GM12875 (cell line): ENCODE results near the gene SLC25A26.

ENCODE experiments used
- H3K4me3 ChIP-seq: one replicate; pipeline ENCODE4 v1.5.1; 2011; ENCODE audit warnings: low read depth, low read length, control low read depth
- CTCF ChIP-seq: IDR thresholded peaks from 2 replicates; pipeline ENCODE4 v1.5.1; 2011; ENCODE audit warnings: low read depth, mild to moderate bottlenecking, control low read depth, inconsistent platforms, low read length, moderate library complexity, borderline replicate concordance; ENCODE audit not compliant: insufficient read depth

The SLC25A26 gene

GRCh38 chr3:66203275-66203674, 17.5 kb upstream of the SLC25A26 start:
- H3K4me3 ChIP-seq = no peak overlapping the region
- TF ChIP-seq CTCF = no peak

GRCh38 chr3:66206806-66207205, 14.0 kb upstream of the SLC25A26 start:
- TF ChIP-seq CTCF = no peak
- no peak overlapping the region for H3K4me3 ChIP-seq

- no peak for TF ChIP-seq CTCF
- H3K4me3 ChIP-seq = no peak overlapping the region
These were observed 12.6 kb upstream of the SLC25A26 start for GRCh38 chr3:66208189-66208588.

GRCh38 chr3:66210687-66211295, 10.0 kb upstream of the SLC25A26 start:
- H3K4me3 ChIP-seq = no peak overlapping the region
- no peak for TF ChIP-seq CTCF

GRCh38 chr3:66211779-66212178, 9.0 kb upstream of the SLC25A26 start:
- no peak for TF ChIP-seq CTCF
- H3K4me3 ChIP-seq = no peak overlapping the region

- TF ChIP-seq CTCF = no peak
- no peak overlapping the region for H3K4me3 ChIP-seq
These were observed 5.7 kb upstream of the SLC25A26 start for GRCh38 chr3:66215106-66215505.

DNA sequence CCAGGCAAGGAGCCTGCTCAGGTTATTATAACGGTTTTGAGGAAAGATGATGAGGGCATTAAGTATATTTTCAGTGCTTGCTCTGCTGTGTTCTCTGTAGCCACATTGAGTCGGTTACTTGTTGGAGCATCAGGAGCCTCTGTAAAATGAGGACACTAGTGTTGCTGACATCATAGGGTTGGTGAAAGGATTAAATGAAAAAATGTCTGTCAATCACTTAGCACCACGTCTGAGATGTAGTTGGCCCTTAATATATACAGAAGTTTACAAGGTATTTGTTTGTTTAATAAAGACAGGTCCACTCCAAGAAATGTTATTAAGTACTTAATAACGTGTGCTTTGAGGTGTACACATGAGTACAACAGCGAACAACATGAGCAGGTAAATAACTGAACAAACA, 735 bp upstream of the SLC25A26 start:
- no peak overlapping the region for H3K4me3 ChIP-seq
- TF ChIP-seq CTCF = no peak
